Neutrophil (primary cell): ENCODE measurements around the gene OR52A5.
"Not testable (repeated sequence)": the region's sequence is repeated elsewhere in the genome, so short reads cannot be mapped to it uniquely, and the experiment has no call there.

ENCODE experiments used
- H3K27ac ChIP-seq: fragments of 200-600 bp; sonication (generic); 2 replicates; pipeline ENCODE4 v1.5.1; 2016; ENCODE audit warnings: mild to moderate bottlenecking, moderate library complexity
- H3K27me3 ChIP-seq: fragments of 200-600 bp; sonication (generic); 2 replicates; pipeline ENCODE4 v1.6.0; 2016; ENCODE audit warnings: mild to moderate bottlenecking
- H3K36me3 ChIP-seq: fragments of 200-600 bp; sonication (generic); 2 replicates; pipeline ENCODE4 v1.5.1; 2017
- H3K4me1 ChIP-seq, 2 experiments: fragments of 200-600 bp in 1 of 2; sonication (generic) in 1 of 2; 1 replicate in 1 of 2; 2 replicates in 1 of 2; pipeline versions ENCODE4 v1.5.1 to v1.6.1; 2013 to 2016; ENCODE audit warnings: low read depth in 1 of 2, low read length in 1 of 2, mild to moderate bottlenecking in 1 of 2, moderate library complexity in 1 of 2; ENCODE audit not compliant: control insufficient read depth in 1 of 2, insufficient read depth in 1 of 2
- H3K4me3 ChIP-seq, 2 experiments: fragments of 200-600 bp in 1 of 2; sonication (generic) in 1 of 2; 1 replicate in 1 of 2; 2 replicates in 1 of 2; pipeline ENCODE4 v1.5.1; 2013 to 2016; ENCODE audit warnings: low read depth in 1 of 2, low read length in 1 of 2, mild to moderate bottlenecking in 1 of 2, moderate library complexity in 1 of 2
- H3K9me3 ChIP-seq: fragments of 200-600 bp; sonication (generic); 2 replicates; pipeline ENCODE4 v1.5.1; 2016
- CTCF ChIP-seq: fragments of 200-600 bp; sonication (generic); IDR thresholded peaks from 2 replicates; pipeline ENCODE4 v1.5.1; 2016; ENCODE audit warnings: antibody characterized with exemption

The OR52A5 gene

DNA sequence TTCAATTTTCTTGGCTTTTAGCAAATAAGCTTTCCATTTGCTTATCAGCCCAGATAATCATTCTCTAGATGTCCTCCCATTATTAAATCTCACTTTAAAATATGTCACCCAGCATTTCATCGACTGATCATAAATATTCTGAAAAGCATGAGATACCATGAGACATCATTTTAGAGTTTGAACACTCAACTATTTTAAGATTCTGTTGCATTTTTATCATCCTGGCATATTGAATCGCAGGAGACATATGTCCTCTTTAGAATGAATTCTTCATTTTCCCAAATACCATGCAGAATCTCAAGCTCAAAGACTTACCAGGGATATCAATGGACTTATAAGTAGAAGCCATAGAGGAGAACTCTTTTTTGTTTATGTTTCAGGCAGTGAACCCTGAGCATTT, at the start of gene OR52A5:
Gene OR52A5 (minus strand): TSS at position 361 of the 400 bp plus-strand sequence. CDS start 5,714 bp downstream, outside the sequence.
- Histone ChIP-seq H3K27ac (no peak within 1 kb of the TSS), H3K36me3 (no peaks in the 10 kb centered on the region), H3K4me1 (no peaks in the 10 kb centered on the region), H3K4me3 (no peak within 1 kb of the TSS), H3K9me3 (no peaks in the 10 kb centered on the region), H3K27me3 (no peaks in the 10 kb centered on the region)
- TF ChIP-seq CTCF, result no peak

GRCh38 chr11:5178046-5178837, 40.1 kb upstream of the OR52A5 start:
- H3K36me3 ChIP-seq, result no peaks in the 10 kb centered on the region
- no peak overlapping the region for H3K4me3 ChIP-seq
- H3K27me3 ChIP-seq, result no peaks in the 10 kb centered on the region
- H3K4me1 ChIP-seq, result no peaks in the 10 kb centered on the region
- no peak for TF ChIP-seq CTCF
- H3K9me3 ChIP-seq, result no peaks in the 10 kb centered on the region
- no peak overlapping the region for H3K27ac ChIP-seq

DNA sequence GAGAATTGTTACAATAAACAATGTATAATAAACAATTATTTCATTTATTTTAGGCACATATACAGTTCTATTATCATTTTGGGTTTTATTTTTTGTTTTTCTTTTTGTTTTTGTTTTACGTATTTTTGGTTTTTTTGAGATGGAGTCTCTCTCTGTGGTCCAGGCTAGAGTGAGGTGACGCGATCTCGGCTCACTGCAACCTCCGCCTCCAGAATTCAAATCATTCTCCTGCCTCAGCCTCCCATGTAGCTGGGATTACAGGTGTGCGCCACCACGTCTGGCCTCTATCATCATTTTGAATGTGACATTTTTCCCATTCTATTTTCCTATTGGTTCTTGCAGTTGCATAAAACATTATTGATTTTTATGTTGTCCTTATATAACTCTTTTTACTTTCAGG, 36.8 kb upstream of the OR52A5 start:
- H3K27me3 ChIP-seq, result no peaks in the 10 kb centered on the region
- no peak for TF ChIP-seq CTCF
- no peaks in the 10 kb centered on the region for H3K9me3 ChIP-seq
- no peaks in the 10 kb centered on the region for H3K36me3 ChIP-seq
- no peak overlapping the region for H3K27ac ChIP-seq
- H3K4me1 ChIP-seq, result no peaks in the 10 kb centered on the region
- no peak overlapping the region for H3K4me3 ChIP-seq

GRCh38 chr11:5171856-5172255, 33.7 kb upstream of the OR52A5 start:
- Histone ChIP-seq H3K27me3 (no peaks in the 10 kb centered on the region), H3K27ac (no peak overlapping the region), H3K36me3 (no peaks in the 10 kb centered on the region), H3K4me1 (no peaks in the 10 kb centered on the region), H3K4me3 (no peak overlapping the region), H3K9me3 (no peaks in the 10 kb centered on the region)
- TF ChIP-seq CTCF, result no peak

DNA sequence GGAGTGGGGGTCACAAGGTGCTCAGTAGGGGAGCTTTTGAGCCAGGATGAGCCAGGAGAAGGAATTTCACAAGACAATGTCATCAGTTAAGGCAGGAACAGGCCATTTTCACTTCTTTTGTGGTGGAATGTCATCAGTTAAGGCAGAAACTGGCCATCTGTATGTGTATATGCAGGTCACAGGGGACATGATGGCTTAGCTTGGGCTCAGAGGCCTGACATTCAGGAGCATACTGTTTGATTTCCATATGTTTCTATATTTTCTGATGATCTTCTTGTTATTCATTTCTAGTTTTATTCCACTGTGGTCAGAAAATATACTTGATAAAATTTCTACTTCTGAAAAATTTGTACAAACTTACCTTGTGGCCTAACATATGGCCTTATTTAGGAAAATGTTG, 27.7 kb upstream of the OR52A5 start:
- not testable (repeated sequence) for H3K36me3 ChIP-seq, H3K27ac ChIP-seq, H3K27me3 ChIP-seq, H3K9me3 ChIP-seq, H3K4me1 ChIP-seq, H3K4me3 ChIP-seq

DNA sequence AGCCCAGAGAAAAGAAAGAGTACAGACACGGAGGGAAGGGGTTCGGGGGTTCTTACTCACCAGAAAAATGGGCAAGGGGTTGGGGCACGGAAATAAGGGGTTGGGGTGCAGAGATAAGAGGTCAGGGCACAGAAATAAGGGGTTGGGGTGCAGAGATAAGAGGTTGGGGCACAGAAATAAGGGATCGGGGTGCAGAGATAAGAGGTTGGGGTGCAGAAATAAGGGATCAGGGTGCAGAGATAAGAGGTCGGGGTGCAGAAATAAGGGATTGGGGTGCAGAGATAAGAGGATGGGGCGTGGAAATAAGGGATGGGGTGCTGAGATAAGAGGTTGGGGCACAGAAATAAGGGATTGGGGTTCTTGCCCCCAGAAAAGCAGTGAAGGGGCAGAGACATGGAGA, 26.7 kb upstream of the OR52A5 start:
- H3K27me3 ChIP-seq, H3K36me3 ChIP-seq, H3K4me1 ChIP-seq, H3K9me3 ChIP-seq, H3K4me3 ChIP-seq, H3K27ac ChIP-seq: not testable (repeated sequence)

DNA sequence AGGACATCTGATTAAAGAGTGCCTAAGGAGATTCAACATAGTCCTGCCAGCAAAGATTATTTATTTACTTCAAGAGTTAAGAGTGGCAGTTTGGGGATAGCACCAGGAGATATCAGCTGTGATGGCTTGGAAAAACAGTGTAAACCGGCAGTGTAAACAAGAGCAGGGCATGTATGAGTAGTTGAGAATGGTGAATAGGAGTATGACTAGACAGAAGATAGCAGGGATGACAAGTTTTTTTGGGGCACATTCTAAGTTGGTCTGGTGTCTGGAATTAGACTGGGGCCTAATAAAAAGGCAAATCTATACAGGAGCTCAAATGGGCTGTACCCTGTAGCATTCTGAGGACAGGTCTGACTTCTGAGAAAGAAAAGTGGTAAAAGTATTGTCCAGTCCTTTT, 22.9 kb upstream of the OR52A5 start:
- H3K4me3 ChIP-seq, H3K27me3 ChIP-seq, H3K9me3 ChIP-seq, H3K4me1 ChIP-seq, H3K36me3 ChIP-seq, H3K27ac ChIP-seq: not testable (repeated sequence)

DNA sequence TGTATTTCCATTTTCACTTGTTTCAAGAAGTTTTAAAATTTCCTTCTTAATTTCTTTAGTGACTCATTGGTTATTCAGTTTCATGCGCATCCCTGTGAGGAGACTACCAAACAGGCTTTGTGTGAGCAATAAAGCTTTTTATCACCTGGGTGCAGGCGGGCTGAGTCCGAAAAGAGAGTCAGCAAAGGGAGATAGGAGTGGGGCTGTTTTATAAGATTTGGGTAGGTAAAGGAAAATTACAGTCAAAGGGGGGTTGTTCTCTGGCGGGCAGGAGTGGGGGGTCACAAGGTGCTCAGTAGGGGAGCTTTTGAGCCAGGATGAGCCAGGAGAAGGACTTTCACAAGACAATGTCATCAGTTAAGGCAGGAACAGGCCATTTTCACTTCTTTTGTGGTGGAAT, 22.1 kb upstream of the OR52A5 start:
- H3K4me3 ChIP-seq, H3K4me1 ChIP-seq, H3K27me3 ChIP-seq, H3K36me3 ChIP-seq, H3K9me3 ChIP-seq, H3K27ac ChIP-seq: not testable (repeated sequence)
